ENCODE data around the gene PSMB2.

DNA sequence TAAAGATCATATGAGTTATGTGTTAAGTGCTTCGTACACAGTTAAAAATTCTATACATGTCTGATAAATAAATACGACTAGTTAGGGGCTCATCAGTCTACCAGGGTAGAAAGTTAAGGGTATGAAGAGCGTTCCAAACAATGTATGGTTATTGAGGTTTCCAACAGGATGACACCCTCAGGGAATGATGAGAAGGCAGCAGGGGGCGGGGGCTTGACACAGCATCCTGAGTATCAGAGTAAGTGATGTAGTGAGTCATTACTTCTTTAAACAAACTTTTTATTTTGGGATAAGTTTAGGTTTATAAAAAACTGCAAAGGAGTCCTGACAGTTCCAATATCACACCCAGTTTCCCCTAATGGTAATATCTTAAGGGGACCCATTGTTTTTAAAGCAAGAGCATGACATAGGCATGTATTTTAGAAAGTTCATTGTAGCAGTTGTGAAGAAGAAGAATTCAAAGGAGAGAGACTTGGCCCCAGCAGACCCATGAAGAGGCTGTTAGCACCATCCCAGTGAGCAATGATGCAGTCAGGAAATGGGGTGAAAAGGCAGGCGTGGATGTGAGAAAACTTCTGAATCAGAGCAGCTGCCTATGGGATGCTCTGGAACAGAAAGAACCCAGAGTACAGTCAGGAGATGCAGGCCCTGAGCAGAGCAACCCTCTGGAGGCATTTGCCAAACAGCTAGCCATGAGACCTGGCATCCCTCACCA, 15.0 kb upstream of the PSMB2 start:
- TF ChIP-seq CTCF (IDR thresholded peaks at IDR 0.05) (no peak), POLR2A (IDR thresholded peaks at IDR 0.05) (no peak)
